GM03348 (cell line): ENCODE data around the gene CNIH2.
"Not testable (repeated sequence)": the region's sequence is repeated elsewhere in the genome, so short reads cannot be mapped to it uniquely, and the experiment has no call there.

Experiments
- DNase-seq: peaks from one replicate; pipeline ENCODE4 v3.0.0; 2012; ENCODE audit warnings: low spot score

CNIH2 gene

GRCh38 chr11:66291706-66292542 is 13.9 kb downstream of the CNIH2 start, which contains the start of gene TMEM151A:
Gene TMEM151A (plus strand): TSS chr11:66291894. CDS start chr11:66292014, 120 bp downstream.
- peak; percentile 38 for DNase-seq

- DNase-seq, result no peak
Measured at GRCh38 chr11:66292543-66293332, 14.8 kb downstream of the CNIH2 start.

- DNase-seq, result no peak
Measured at GRCh38 chr11:66293352-66293751, 15.4 kb downstream of the CNIH2 start.

- no peak for DNase-seq
Measured at GRCh38 chr11:66293777-66294625, 16.0 kb downstream of the CNIH2 start.

GRCh38 chr11:66294626-66295620 is 16.9 kb downstream of the CNIH2 start:
- DNase-seq, result no peak

GRCh38 chr11:66297610-66298009 is 19.6 kb downstream of the CNIH2 start:
- DNase-seq, result no peak

GRCh38 chr11:66299186-66299585 is 21.2 kb downstream of the CNIH2 start:
- DNase-seq, result no peak

GRCh38 chr11:66302656-66303055 is 24.7 kb downstream of the CNIH2 start:
- DNase-seq, result no peak

GRCh38 chr11:66309475-66309874 is 31.5 kb downstream of the CNIH2 start:
- no peak for DNase-seq

GRCh38 chr11:66310324-66310723 is 32.3 kb downstream of the CNIH2 start:
- DNase-seq, result no peak

GRCh38 chr11:66310803-66311440 is 32.9 kb downstream of the CNIH2 start:
- DNase-seq, result not testable (repeated sequence)

GRCh38 chr11:66311470-66311964 is 33.5 kb downstream of the CNIH2 start:
- no peak for DNase-seq

GRCh38 chr11:66311965-66312548 is 34.1 kb downstream of the CNIH2 start:
- peak; percentile 89 for DNase-seq

- peak; percentile 97 for DNase-seq
Measured at GRCh38 chr11:66312549-66313320, 34.8 kb downstream of the CNIH2 start.

- DNase-seq, result peak; percentile 58
Measured at GRCh38 chr11:66313321-66314185, 35.6 kb downstream of the CNIH2 start.

- no peak for DNase-seq
Measured at GRCh38 chr11:66314186-66314501, 36.2 kb downstream of the CNIH2 start.

GRCh38 chr11:66314561-66315497 is 36.9 kb downstream of the CNIH2 start:
- no peak for DNase-seq
